ENCODE results near the gene MYOT. TPM values are rescaled to one million over a fixed set of nuclear protein-coding genes. Genes with fewer than 3 reads are reported as not detected.

Gene MYOT, protein sequence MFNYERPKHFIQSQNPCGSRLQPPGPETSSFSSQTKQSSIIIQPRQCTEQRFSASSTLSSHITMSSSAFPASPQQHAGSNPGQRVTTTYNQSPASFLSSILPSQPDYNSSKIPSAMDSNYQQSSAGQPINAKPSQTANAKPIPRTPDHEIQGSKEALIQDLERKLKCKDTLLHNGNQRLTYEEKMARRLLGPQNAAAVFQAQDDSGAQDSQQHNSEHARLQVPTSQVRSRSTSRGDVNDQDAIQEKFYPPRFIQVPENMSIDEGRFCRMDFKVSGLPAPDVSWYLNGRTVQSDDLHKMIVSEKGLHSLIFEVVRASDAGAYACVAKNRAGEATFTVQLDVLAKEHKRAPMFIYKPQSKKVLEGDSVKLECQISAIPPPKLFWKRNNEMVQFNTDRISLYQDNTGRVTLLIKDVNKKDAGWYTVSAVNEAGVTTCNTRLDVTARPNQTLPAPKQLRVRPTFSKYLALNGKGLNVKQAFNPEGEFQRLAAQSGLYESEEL
- not detected for total RNA-seq (ENCODE audit: unreplicated experiment)
- long read RNA-seq = 0 reads

- H3K27me3 Mint-ChIP-seq (ENCODE audit: unreplicated experiment) = no peaks in the 10 kb centered on the region
Observed at GRCh38 chr5:137867664-137868063, at the start of gene MYOT. MYOT (plus strand) TSS chr5:137867860; CDS start chr5:137870652, 2,792 bp downstream.

GRCh38 chr5:137819766-137820165 is 47.9 kb upstream of the MYOT start:
- DNase-seq = no peak
- H3K4me1 Mint-ChIP-seq (ENCODE audit: low read depth, unreplicated experiment) = no peaks in the 10 kb centered on the region
- peaks cover 1% of the 10 kb centered on the region for H3K27me3 Mint-ChIP-seq (ENCODE audit: unreplicated experiment)
- H3K36me3 Mint-ChIP-seq (ENCODE audit: unreplicated experiment) = peaks cover 3% of the 10 kb centered on the region
- H3K27ac Mint-ChIP-seq (ENCODE audit: unreplicated experiment) = no peak overlapping the region
- no peak overlapping the region for H3K4me3 Mint-ChIP-seq (ENCODE audit: unreplicated experiment)
- no peaks in the 10 kb centered on the region for H3K9me3 Mint-ChIP-seq (ENCODE audit: unreplicated experiment)
- no peak for TF ChIP-seq CTCF (IDR thresholded peaks at IDR 0.05; ENCODE audit: partially characterized antibody, unreplicated experiment)

More at GRCh38 chr5:137867664-137868063, at the start of gene MYOT:
- Mint-ChIP-seq H3K27ac (ENCODE audit: unreplicated experiment) (no peak within 1 kb of the TSS), H3K4me3 (ENCODE audit: unreplicated experiment) (no peak within 1 kb of the TSS), H3K36me3 (ENCODE audit: unreplicated experiment) (no peaks in the 10 kb centered on the region), H3K4me1 (ENCODE audit: low read depth, unreplicated experiment) (no peaks in the 10 kb centered on the region), H3K9me3 (ENCODE audit: unreplicated experiment) (no peaks in the 10 kb centered on the region)
- no peak for DNase-seq
- no peak for TF ChIP-seq CTCF (IDR thresholded peaks at IDR 0.05; ENCODE audit: partially characterized antibody, unreplicated experiment)

DNA sequence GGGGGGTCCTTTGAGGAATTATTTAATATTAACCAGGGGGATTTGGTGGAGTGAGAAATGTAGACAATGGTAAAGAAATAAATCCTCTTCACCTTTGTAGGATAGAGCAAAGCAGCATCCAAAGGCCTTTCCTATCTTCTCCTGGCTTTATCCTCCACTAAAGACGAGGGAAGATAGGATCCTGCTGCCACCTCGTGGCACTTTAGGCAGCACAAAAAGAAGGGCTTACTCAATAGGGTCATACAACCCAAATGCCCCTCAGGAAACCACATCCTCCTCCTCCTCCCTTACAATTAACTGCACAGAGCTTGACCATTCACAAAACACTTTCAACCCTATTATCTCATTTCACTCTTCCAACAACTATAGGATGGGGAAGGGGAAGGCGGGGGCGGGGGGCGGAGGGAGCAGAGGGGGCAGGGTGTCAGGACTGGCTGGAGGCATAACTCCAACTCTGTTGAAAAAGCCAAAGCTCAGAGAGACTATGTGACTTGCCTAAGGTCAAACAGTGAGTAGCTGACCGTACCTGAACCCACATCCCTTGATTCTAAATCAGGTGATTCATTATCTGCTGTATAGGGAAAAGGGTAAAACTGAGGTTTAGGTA is 45.4 kb upstream of the MYOT start:
- TF ChIP-seq CTCF (IDR thresholded peaks at IDR 0.05; ENCODE audit: partially characterized antibody, unreplicated experiment) = no peak
- Mint-ChIP-seq H3K4me1 (ENCODE audit: low read depth, unreplicated experiment) (no peaks in the 10 kb centered on the region), H3K27me3 (ENCODE audit: unreplicated experiment) (peaks cover 1% of the 10 kb centered on the region), H3K9me3 (ENCODE audit: unreplicated experiment) (no peaks in the 10 kb centered on the region), H3K27ac (ENCODE audit: unreplicated experiment) (no peak overlapping the region), H3K4me3 (ENCODE audit: unreplicated experiment) (no peak overlapping the region), H3K36me3 (ENCODE audit: unreplicated experiment) (peaks cover 16% of the 10 kb centered on the region)
- peak; percentile 52 for DNase-seq

GRCh38 chr5:137822984-137823383 is 44.7 kb upstream of the MYOT start:
- H3K27me3 Mint-ChIP-seq (ENCODE audit: unreplicated experiment) = peaks cover 1% of the 10 kb centered on the region
- TF ChIP-seq CTCF (IDR thresholded peaks at IDR 0.05; ENCODE audit: partially characterized antibody, unreplicated experiment) = no peak
- DNase-seq = no peak
- peaks cover 16% of the 10 kb centered on the region for H3K36me3 Mint-ChIP-seq (ENCODE audit: unreplicated experiment)
- no peaks in the 10 kb centered on the region for H3K9me3 Mint-ChIP-seq (ENCODE audit: unreplicated experiment)
- no peak overlapping the region for H3K4me3 Mint-ChIP-seq (ENCODE audit: unreplicated experiment)
- no peak overlapping the region for H3K27ac Mint-ChIP-seq (ENCODE audit: unreplicated experiment)
- no peaks in the 10 kb centered on the region for H3K4me1 Mint-ChIP-seq (ENCODE audit: low read depth, unreplicated experiment)

- no peak for TF ChIP-seq CTCF (IDR thresholded peaks at IDR 0.05; ENCODE audit: partially characterized antibody, unreplicated experiment)
- Mint-ChIP-seq H3K4me1 (ENCODE audit: low read depth, unreplicated experiment) (no peaks in the 10 kb centered on the region), H3K4me3 (ENCODE audit: unreplicated experiment) (no peak overlapping the region), H3K27ac (ENCODE audit: unreplicated experiment) (no peak overlapping the region), H3K27me3 (ENCODE audit: unreplicated experiment) (no peaks in the 10 kb centered on the region), H3K36me3 (ENCODE audit: unreplicated experiment) (peaks cover 16% of the 10 kb centered on the region), H3K9me3 (ENCODE audit: unreplicated experiment) (no peaks in the 10 kb centered on the region)
- DNase-seq = no peak
Observed at GRCh38 chr5:137825165-137825564, 42.5 kb upstream of the MYOT start.
